ENCODE results near the gene ALOX5. TPM values are rescaled to one million over a fixed set of nuclear protein-coding genes. Genes with fewer than 3 reads are reported as not detected.

ALOX5 gene
- total RNA-seq, 3 donors from 2014 or later: 8.2 to 14.9 (median 14.3) TPM

DNA sequence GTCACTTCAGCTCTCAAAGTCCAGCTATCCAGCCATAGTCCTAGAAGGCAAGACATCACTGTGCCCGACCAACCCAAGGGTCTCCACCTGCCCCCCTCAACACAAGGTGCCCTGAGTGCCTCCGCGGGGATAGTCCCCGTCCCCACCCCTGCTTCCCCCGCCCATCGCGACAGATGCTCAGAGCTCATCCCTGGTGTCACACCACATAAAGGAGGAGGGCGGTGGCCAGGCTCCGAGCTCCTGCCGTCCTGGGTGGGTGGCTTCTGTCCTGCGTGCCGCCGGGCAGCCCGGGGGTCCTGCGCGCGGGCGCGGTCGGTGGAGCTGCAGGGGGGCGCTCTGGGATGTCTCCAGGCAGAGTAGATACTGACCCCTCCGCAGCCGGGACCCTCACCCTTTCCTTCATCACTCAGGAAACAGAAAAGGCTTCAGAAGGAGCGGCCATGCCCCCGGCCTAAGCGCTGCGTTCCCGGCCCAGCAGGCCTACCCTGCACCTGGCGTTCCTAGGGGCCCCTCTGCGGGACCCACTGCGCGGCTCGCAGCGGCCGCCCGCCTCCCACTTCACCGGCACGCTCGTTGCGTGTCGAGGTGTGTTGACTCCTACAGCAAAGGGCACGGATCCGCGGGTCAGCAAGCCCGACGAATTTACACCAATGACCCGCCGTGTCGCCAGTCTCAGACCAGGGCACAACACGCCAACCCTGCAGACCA is 53.4 kb downstream of the ALOX5 start:
- Histone ChIP-seq H3K36me3 (ENCODE audit: low read depth) (no peaks in the 10 kb centered on the region), H3K4me3 (no peak overlapping the region), H3K4me1 (ENCODE audit: low read depth) (no peaks in the 10 kb centered on the region), H3K9me3 (no peaks in the 10 kb centered on the region)
- TF ChIP-seq CTCF (IDR thresholded peaks at IDR 0.05): no peak
- ATAC-seq (no peak), DNase-seq (peak in 1 of 3 donors; percentile 40)
- intact Hi-C loops (cut with DNase I, micrococcal nuclease): no loop called here

DNA sequence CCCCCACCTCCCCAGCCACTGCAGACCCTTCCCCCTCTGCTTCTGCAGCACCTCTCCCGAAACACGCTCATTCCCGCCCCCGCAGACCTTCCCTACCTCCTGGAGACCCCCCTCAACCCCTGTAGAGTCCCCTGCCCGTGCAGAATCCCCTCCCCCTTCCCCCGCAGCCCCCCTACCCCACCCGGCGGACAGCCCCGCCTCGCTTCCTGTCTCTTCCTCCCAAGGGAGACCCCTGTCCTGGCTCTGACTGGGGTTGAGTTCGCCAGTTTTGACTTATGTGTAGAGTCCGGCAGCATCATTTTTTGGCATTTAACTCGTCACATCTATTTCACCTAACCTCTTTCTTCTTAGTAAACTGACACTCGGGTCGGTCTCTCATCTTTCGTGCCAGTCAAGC is 54.0 kb downstream of the ALOX5 start:
- intact Hi-C loops (cut with DNase I, micrococcal nuclease): no loop called here
- no peak for TF ChIP-seq CTCF (IDR thresholded peaks at IDR 0.05)
- ATAC-seq: no peak
- Histone ChIP-seq H3K4me1 (ENCODE audit: low read depth) (no peaks in the 10 kb centered on the region), H3K9me3 (no peaks in the 10 kb centered on the region), H3K36me3 (ENCODE audit: low read depth) (no peaks in the 10 kb centered on the region), H3K4me3 (no peak overlapping the region)
- no peak for DNase-seq

- intact Hi-C loops (cut with DNase I, micrococcal nuclease): no loop called here
- Histone ChIP-seq H3K4me3 (no peak overlapping the region), H3K36me3 (ENCODE audit: low read depth) (no peaks in the 10 kb centered on the region), H3K9me3 (no peaks in the 10 kb centered on the region), H3K4me1 (ENCODE audit: low read depth) (no peaks in the 10 kb centered on the region)
- DNase-seq (no peak), ATAC-seq (no peak)
- TF ChIP-seq CTCF (IDR thresholded peaks at IDR 0.05): no peak
Observed at GRCh38 chr10:45428611-45429510, 54.8 kb downstream of the ALOX5 start.

DNA sequence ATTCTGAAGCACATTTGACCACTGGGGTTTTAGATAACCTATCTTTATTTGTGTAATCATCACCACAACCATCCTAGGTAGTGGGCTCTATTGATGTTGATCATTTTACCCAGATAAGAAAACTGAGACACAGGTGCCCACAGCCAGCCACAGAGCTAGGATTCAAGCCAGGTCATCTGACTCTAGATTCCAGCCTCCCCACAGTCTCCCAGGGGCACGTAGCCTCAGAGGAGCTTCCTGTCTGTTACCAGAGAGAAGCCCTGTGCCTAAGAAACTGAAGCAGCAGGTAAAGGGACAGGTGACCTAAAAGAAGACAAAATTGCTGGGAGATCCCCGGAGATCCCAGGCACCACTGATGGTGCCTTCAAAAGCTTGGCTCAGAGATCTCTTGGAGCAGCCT is 55.8 kb downstream of the ALOX5 start:
- Histone ChIP-seq H3K4me1 (ENCODE audit: low read depth) (no peaks in the 10 kb centered on the region), H3K36me3 (ENCODE audit: low read depth) (no peaks in the 10 kb centered on the region), H3K4me3 (no peak overlapping the region), H3K9me3 (no peaks in the 10 kb centered on the region)
- DNase-seq (no peak), ATAC-seq (no peak)
- no peak for TF ChIP-seq CTCF (IDR thresholded peaks at IDR 0.05)
- intact Hi-C loops (cut with DNase I, micrococcal nuclease): no loop called here

GRCh38 chr10:45432113-45432512 is 58.1 kb downstream of the ALOX5 start:
- H3K9me3 ChIP-seq: no peaks in the 10 kb centered on the region
- intact Hi-C loops (cut with DNase I, micrococcal nuclease): no loop called here
- H3K4me3 ChIP-seq: no peak overlapping the region
- ATAC-seq (no peak), DNase-seq (no peak)
- no peaks in the 10 kb centered on the region for H3K4me1 ChIP-seq (ENCODE audit: low read depth)
- TF ChIP-seq CTCF (IDR thresholded peaks at IDR 0.05): no peak
- no peaks in the 10 kb centered on the region for H3K36me3 ChIP-seq (ENCODE audit: low read depth)
